NCI-H82 (cell line): ENCODE measurements around the gene MCEE.

ENCODE experiments used
- DNase-seq: peaks from one replicate; lab custom pipeline; 2025; lab: John Stamatoyannopoulos, UW

Gene MCEE

GRCh38 chr2:71082402-71083252 is 47.4 kb downstream of the MCEE start:
- no peak for DNase-seq

DNA sequence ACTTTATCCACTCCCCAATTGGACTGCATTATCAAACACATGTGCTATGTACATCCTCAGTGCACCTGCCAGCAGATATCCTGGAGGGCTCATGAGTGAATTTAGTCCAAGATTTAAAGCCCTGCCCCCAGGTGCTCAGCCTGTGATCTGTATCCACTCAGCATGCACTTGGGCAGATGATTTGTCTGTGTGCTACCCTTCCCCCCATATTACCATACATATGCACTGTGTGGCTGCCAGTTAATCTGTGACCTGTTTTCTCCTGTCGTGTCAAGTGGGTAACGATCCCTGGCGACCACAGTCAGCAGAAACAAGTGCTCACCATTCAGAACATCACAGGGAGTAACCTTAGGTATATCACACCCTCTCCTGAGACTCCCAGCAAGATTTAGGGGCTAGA is 51.4 kb downstream of the MCEE start:
- DNase-seq = no peak

- no peak for DNase-seq
These were observed 55.1 kb downstream of the MCEE start for GRCh38 chr2:71074893-71075395.

- DNase-seq = no peak
These were observed 56.6 kb downstream of the MCEE start for GRCh38 chr2:71073475-71073874.

GRCh38 chr2:71072492-71072891 is 57.5 kb downstream of the MCEE start:
- DNase-seq = no peak

DNA sequence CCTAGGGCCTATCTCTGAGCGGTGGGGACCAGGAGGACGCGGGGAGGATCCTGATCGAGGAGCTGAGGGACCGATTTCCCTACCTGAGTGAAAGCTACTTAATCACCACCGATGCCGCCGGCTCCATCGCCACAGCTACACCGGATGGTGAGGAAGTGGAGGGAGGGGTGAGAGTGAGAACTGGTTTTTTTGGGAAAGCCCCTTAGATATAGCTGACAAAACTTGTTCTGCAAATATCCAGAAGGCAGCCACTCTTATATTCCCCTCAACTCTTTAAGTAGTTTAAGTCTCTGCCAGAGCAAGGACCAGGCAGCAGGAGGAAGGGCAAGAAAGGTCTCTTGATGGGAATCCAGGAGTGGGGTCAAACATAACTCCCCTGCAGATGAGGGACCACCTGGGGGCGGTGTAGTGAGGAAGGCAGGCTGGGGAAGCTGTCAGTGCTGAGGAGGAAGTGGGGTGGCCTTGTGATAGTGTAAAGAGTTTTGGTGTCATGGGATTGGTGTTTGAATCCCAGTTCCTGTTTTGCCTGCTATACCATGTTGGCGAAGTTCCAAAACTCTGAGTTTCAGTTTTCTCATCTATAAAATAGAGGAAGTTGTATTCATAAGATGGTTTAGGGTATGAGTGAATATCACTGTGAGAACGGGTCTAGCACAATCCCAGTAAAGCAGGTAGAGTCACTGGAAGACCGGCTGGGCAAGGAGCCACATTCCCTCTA is 58.2 kb downstream of the MCEE start:
- no peak for DNase-seq

DNA sequence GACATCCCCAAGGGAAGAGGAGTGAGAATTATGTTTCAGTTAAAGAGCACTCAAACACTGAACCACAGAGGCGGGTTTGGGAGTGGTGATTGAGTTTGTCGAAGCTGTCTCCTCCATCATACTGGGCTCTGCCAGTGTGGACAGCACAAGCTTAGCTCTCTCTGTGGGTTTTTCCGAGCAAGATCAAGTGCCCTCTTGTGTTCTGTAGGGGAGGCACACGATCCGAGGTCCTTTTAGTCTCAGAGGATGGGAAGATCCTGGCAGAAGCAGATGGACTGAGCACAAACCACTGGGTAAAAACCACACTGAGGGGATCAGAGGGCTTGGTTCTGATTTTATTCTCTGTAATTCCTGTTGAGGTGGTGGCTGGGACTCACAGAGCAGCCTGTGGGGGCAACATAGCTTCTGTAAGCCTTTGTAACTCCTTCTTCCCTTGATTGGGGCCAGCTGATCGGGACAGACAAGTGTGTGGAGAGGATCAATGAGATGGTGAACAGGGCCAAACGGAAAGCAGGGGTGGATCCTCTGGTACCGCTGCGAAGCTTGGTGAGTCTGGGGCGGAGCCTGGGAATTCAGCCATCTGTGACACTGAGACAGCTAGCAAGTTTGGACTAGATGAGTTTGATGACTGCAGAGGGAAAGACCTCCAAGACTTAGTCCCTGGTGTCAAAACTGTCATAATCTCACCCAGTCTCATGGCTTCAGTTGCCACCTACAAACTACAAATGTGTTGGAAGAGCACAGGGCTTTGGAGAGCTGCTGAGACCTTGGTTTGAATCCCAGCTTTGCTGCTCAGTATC is 59.5 kb downstream of the MCEE start:
- DNase-seq = peak; percentile 67

DNA sequence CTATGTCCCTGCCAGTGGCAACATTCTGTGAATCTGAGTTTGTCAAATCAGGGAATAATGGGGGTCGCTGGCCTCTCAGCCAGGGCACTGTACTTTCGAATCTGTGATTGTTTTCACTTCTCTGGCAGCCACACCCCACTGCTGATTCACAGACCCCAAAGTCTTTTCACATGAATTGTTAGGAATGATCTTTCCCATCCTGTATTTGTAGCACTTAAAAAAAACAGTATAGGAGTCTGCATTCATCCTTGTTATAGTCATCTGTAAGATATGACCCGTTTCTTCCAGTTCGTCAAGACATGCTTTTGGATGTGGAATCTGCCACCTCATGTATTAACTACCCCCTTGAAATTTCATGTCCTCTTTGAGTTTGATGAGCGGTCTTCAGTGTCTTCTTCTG is 60.7 kb downstream of the MCEE start:
- no peak for DNase-seq

GRCh38 chr2:71068218-71069035 is 61.6 kb downstream of the MCEE start, which contains the start of gene NAGK:
NAGK (plus strand) TSS chr2:71068648; CDS start chr2:71068684, 36 bp downstream.
- DNase-seq = peak; percentile 98

- DNase-seq = peak; percentile 53
These were observed 62.3 kb downstream of the MCEE start for GRCh38 chr2:71067567-71068217.

- no peak for DNase-seq
These were observed 63.2 kb downstream of the MCEE start for GRCh38 chr2:71066856-71067255.

- no peak for DNase-seq
These were observed 65.0 kb downstream of the MCEE start for GRCh38 chr2:71064754-71065621.

GRCh38 chr2:71064110-71064611 is 65.9 kb downstream of the MCEE start:
- no peak for DNase-seq

DNA sequence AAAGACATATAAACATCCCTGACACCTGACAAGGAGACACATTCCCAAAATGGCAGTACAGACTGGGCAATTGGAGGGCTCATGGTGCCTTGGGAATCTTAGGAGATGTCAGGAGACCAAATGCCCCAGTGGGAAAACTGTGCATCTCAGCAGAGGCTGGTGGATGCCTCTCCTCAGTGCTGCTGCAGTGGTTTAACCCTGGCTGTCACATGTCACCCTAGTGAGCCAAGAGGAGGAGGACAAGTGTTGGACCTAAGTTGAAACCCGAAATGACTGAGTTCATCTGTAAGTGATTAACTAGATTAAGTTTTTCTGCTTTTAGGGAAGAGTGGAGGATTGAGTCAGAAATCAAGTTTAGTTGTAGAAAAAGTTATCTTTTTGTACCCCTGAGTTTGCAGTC is 66.8 kb downstream of the MCEE start:
- no peak for DNase-seq

DNA sequence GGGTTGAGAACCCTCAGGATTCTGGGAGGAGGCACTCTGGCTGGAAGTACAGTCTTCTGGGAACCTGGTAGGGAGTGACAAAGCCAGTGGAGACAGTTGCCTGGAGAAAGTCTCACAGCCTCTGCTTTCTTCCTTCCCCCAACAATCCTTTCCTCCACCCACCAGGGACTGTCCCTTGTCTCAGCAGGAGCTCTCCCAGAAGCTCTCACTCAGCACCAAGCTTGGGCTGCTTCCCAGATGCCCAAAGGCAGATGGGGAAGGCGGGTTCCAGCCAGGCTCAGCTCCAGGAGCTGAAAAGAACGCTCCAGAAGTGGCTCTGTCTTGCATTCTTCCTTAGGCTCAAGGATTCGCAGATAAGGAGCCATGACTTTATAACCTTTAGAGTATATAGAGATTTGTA is 69.2 kb downstream of the MCEE start:
- DNase-seq = no peak

DNA sequence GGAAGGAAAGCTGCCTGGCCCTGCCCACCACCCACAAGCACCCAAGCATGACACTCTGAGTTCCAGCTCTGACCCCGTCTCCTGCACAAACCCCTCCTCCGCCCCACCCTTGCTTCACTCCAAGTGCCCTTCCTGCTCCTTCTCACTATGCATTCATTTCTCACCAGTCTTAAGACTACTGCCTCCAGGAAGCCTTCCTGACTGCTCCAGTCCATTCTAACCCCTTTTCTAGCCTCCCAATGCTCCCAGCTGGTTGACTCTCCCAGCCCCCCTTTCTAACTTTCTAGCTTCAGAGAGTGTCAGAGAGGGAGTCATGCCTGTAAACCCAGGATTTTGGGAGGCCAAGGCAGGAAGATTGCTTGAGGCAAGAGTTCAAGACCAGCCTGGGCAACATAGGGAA is 69.8 kb downstream of the MCEE start:
- DNase-seq = no peak
